OCI-LY3 (cell line): ENCODE measurements around the gene TCF4.

Experiments used
- H2AFZ ChIP-seq: fragments of 200-600, 300-600 bp; shearing (Covaris generic); 2 replicates; pipeline ENCODE4 v1.6.0; 2014; ENCODE audit warnings: antibody characterized with exemption, low read depth, low read length
- H3K27ac ChIP-seq: fragments of 200-600, 300-600 bp; sonication (generic); 2 replicates; pipeline ENCODE4 v1.5.1; 2014; ENCODE audit warnings: mild to moderate bottlenecking, low read length, moderate library complexity, mixed read lengths
- H3K27me3 ChIP-seq: fragments of 200-600, 300-600 bp; sonication (generic); 2 replicates; pipeline ENCODE4 v1.6.1; 2014; ENCODE audit warnings: low read depth, low read length, mixed read lengths
- H3K36me3 ChIP-seq: fragments of 200-600, 300-600 bp; sonication (generic); replicated peaks from 2 replicates; pipeline ENCODE3; 2014; ENCODE audit warnings: low read depth, low read length, mixed read lengths
- H3K4me1 ChIP-seq: fragments of 300-600, 200-600 bp; sonication (generic); 2 replicates; pipeline ENCODE4 v1.6.1; 2014; ENCODE audit warnings: low read length, mixed read lengths
- H3K4me2 ChIP-seq: fragments of 200-600, 300-600 bp; sonication (generic); 2 replicates; pipeline ENCODE4 v1.6.1; 2014; ENCODE audit warnings: low read length, mixed read lengths
- H3K4me3 ChIP-seq: fragments of 300-600, 200-600 bp; sonication (generic); 2 replicates; pipeline ENCODE4 v1.5.1; 2014; ENCODE audit warnings: antibody characterized with exemption, mild to moderate bottlenecking, low read length, moderate library complexity
- H3K79me2 ChIP-seq: fragments of 300-600, 200-600 bp; shearing (Covaris generic); 2 replicates; pipeline ENCODE4 v1.6.1; 2014; ENCODE audit warnings: mild to moderate bottlenecking, low read length, mixed read lengths
- H3K9ac ChIP-seq: fragments of 300-600, 200-600 bp; shearing (Covaris generic); 2 replicates; pipeline ENCODE4 v1.6.0; 2014; ENCODE audit warnings: mild to moderate bottlenecking, low read length, moderate library complexity
- H3K9me3 ChIP-seq: fragments of 200-600, 300-600 bp; shearing (Covaris generic); 2 replicates; pipeline ENCODE4 v1.6.1; 2014; ENCODE audit warnings: low read length, mixed read lengths; ENCODE audit not compliant: insufficient read depth
- H4K20me1 ChIP-seq: fragments of 200-600, 300-600 bp; sonication (generic); 2 replicates; pipeline ENCODE4 v1.6.1; 2016; ENCODE audit warnings: low read length, mixed read lengths; ENCODE audit not compliant: insufficient read depth
- EZH2phosphoT487 ChIP-seq: fragments of 200-600 bp; shearing (Covaris generic); IDR thresholded peaks from 2 replicates; pipeline ENCODE4 v1.6.1; 2018; ENCODE audit warnings: antibody characterized with exemption, mixed run types, low read depth
- TF ChIP-seq, protein P1 (sequence below): fragments of 200-600, 300-600 bp; sonication (generic); IDR thresholded peaks from 2 replicates; pipeline ENCODE4 v1.5.1; 2014; ENCODE audit warnings: antibody characterized with exemption, low read length, low read depth

The TCF4 gene

DNA sequence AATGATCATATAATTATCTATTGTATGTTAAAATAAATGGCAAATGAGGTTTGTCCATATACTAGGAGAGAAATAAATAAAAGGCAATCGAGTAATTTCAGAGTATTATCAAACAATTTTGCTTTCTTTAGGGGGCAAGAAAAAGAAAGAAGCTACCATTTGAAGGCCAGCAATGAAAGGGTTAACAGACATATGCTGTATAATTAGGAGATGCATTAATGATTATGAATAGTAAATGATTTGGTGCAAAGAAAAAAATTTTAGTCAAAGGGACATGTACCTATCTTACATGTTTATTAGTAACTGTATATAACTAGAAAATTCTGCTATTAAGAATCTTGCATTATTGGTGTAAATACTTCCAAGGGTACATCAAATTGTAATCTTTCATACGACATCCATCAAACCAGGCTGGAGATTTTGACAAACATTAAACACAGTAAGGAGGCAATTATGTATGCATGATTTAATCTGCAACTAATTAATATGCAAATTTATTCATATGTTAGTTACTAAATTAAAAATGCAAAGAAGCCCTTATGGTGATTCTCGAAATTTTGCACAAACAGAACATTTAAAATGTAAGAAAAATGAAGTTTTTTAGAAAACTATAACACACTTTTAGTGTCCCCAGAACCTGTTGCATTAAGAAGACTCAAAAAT lies 251.4 kb downstream of the TCF4 start:
- no peaks in the 10 kb centered on the region for H3K9me3 ChIP-seq
- peaks cover 97% of the 10 kb centered on the region for H4K20me1 ChIP-seq
- no peak overlapping the region for H3K4me3 ChIP-seq
- H2AFZ ChIP-seq: no peak overlapping the region
- no peaks in the 10 kb centered on the region for H3K27me3 ChIP-seq
- peaks cover 60% of the 10 kb centered on the region for H3K36me3 ChIP-seq
- no peak overlapping the region for H3K27ac ChIP-seq
- peaks cover 35% of the 10 kb centered on the region for H3K4me1 ChIP-seq
- H3K79me2 ChIP-seq: peaks cover 99% of the 10 kb centered on the region
- TF ChIP-seq, protein P1, sequence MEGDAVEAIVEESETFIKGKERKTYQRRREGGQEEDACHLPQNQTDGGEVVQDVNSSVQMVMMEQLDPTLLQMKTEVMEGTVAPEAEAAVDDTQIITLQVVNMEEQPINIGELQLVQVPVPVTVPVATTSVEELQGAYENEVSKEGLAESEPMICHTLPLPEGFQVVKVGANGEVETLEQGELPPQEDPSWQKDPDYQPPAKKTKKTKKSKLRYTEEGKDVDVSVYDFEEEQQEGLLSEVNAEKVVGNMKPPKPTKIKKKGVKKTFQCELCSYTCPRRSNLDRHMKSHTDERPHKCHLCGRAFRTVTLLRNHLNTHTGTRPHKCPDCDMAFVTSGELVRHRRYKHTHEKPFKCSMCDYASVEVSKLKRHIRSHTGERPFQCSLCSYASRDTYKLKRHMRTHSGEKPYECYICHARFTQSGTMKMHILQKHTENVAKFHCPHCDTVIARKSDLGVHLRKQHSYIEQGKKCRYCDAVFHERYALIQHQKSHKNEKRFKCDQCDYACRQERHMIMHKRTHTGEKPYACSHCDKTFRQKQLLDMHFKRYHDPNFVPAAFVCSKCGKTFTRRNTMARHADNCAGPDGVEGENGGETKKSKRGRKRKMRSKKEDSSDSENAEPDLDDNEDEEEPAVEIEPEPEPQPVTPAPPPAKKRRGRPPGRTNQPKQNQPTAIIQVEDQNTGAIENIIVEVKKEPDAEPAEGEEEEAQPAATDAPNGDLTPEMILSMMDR: no peak
- TF ChIP-seq EZH2phosphoT487: no peak
- no peak overlapping the region for H3K4me2 ChIP-seq
- H3K9ac ChIP-seq: no peak overlapping the region

DNA sequence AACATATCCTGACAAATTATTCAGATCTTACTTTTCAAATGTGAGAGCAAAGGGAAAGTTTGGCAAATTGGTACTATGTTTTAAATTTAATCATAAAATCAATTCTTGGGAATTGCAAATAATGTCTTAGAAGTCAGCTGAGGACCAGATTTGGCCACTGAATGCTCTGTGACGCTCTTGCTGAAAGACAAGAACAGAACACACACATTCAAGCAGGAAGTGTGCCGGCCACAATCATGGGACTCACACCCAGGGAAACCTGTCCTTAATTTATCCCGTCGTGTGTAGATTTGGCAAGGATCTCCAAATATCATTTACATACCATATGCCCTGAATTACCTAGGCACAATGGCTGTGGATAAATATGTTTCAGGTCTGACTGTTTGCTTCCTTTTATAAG lies 253.1 kb downstream of the TCF4 start:
- Histone ChIP-seq H2AFZ (no peak overlapping the region), H3K79me2 (peaks cover 98% of the 10 kb centered on the region), H3K4me3 (no peak overlapping the region), H3K9ac (no peak overlapping the region), H3K36me3 (peaks cover 56% of the 10 kb centered on the region), H3K27ac (peak overlapping the region; percentile 4; the same call in 1 of the 2 replicates), H3K4me2 (no peak overlapping the region), H3K9me3 (no peaks in the 10 kb centered on the region), H3K27me3 (no peaks in the 10 kb centered on the region), H4K20me1 (peaks cover 93% of the 10 kb centered on the region), H3K4me1 (peaks cover 44% of the 10 kb centered on the region)
- no peak for TF ChIP-seq EZH2phosphoT487
- TF ChIP-seq, protein P1: no peak

DNA sequence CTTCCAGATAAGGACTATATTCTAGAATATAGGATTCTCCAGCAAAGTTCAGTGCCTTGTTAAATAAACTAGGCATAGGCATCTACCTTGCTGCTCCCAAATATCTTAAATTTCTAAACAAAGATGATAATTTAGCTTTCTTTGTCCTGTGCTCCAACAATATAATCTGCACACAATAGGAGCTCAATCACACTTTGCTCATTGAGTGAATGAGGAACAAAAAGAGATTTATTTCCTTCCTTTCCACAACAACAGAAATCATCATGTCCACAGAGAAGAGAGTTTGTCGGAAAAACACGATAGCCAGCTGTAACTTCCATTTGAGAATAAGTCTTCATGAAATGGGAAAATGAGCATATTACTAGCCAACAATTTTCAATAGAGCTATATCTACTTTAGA lies 256.7 kb downstream of the TCF4 start:
- H2AFZ ChIP-seq: no peak overlapping the region
- H3K27ac ChIP-seq: no peak overlapping the region
- peaks cover 60% of the 10 kb centered on the region for H3K4me1 ChIP-seq
- H3K36me3 ChIP-seq: peaks cover 46% of the 10 kb centered on the region
- no peaks in the 10 kb centered on the region for H3K9me3 ChIP-seq
- no peak overlapping the region for H3K9ac ChIP-seq
- H3K79me2 ChIP-seq: peaks cover 98% of the 10 kb centered on the region
- H3K27me3 ChIP-seq: no peaks in the 10 kb centered on the region
- TF ChIP-seq, protein P1: no peak
- H3K4me2 ChIP-seq: no peak overlapping the region
- peaks cover 93% of the 10 kb centered on the region for H4K20me1 ChIP-seq
- H3K4me3 ChIP-seq: no peak overlapping the region

DNA sequence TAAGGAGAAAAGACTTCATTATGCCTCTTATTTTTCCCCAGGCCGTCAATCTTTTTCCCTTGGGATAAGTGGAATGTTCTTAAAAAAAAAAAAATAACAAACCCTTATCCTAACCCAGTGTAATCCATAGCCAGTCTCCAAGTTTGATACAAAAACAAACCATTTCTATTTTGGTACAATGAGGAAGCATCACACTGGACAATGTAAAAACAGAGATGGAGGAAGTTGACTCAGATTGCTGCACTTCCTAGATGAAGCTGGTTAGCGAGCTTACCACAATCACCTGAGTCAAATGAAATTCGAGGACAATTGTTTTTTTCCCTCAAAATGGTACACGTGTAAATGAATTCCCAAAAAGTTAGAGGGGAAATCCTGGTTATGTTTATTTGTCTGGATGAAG lies 259.7 kb downstream of the TCF4 start:
- TF ChIP-seq, protein P1: no peak
- Histone ChIP-seq H3K4me3 (peak overlapping the region; percentile 3), H3K36me3 (peaks cover 50% of the 10 kb centered on the region), H3K9me3 (no peaks in the 10 kb centered on the region), H3K4me2 (peak overlapping the region; percentile 41), H3K9ac (no peak overlapping the region; the same call in 1 of the 2 replicates), H3K79me2 (peaks cover 99% of the 10 kb centered on the region), H3K4me1 (peaks cover 75% of the 10 kb centered on the region), H3K27me3 (no peaks in the 10 kb centered on the region), H2AFZ (no peak overlapping the region), H3K27ac (peak overlapping the region; percentile 63), H4K20me1 (peaks cover 96% of the 10 kb centered on the region)
